ENCODE measurements around the gene ABRAXAS1. TPM values are rescaled to one million over a fixed set of nuclear protein-coding genes. Genes with fewer than 3 reads are reported as not detected.
A peak's percentile ranks its signal among the peaks of the same experiment; 100 is the strongest.
"Not testable (repeated sequence)": the region's sequence is repeated elsewhere in the genome, so short reads cannot be mapped to it uniquely, and the experiment has no call there.

The ABRAXAS1 gene
- total and polyA plus RNA-seq, 4 donors, result 4.3 to 23.4 (median 7.2) TPM

DNA sequence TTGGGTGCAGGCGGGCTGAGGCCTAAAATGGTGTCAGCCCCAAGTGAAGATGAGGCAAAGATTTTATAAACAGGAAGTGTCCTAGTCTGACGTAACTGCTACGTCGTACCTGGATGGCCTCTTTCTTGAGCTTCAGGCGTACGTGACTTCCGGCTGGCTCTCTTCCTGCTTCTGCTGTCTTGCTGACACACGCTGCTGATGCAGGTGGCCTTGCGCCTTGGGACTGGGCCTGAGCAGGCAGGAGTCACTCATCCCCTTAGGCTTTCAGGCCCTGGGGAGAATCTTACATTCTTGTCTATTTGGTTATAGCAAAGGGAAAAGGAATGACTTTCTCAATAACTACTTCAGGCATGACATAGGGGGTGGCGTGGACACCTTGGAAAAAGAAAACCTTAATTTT is 20.1 kb upstream of the ABRAXAS1 start:
- DNase-seq, result peak in 1 of 3 donors; percentile 15
- Histone ChIP-seq H3K9me3 (ENCODE audit: control insufficient read depth in 4 of 4, insufficient read depth in 3 of 4, low read length in 3 of 4) (no peaks in the 10 kb centered on the region), H3K4me3 (no peak overlapping the region), H3K27ac (ENCODE audit: low read depth in 1 of 2, low read length in 1 of 2) (peak overlapping the region in 1 of 2 donors; percentile 24), H3K27me3 (ENCODE audit: control insufficient read depth in 3 of 3, insufficient read depth in 3 of 3, low read length in 2 of 3) (no peaks in the 10 kb centered on the region), H3K4me1 (ENCODE audit: control insufficient read depth in 5 of 5, insufficient read depth in 5 of 5, low read length in 5 of 5) (no peaks in the 10 kb centered on the region), H3K9ac (ENCODE audit: insufficient read depth in 1 of 2, low read length in 2 of 2) (no peak overlapping the region), H3K36me3 (ENCODE audit: control insufficient read depth in 4 of 4, insufficient read depth in 4 of 4, low read length in 4 of 4) (no peaks in the 10 kb centered on the region)
- TF ChIP-seq CTCF (IDR thresholded peaks at IDR 0.05; ENCODE audit: control extremely low read depth, extremely low read depth), result no peak
- ATAC-seq (ENCODE audit: insufficient read depth, low FRiP score), result no peak
- WGBS, 2 donors, result 59 to 66% methylated on average over 10 of the region's 10 CpGs

DNA sequence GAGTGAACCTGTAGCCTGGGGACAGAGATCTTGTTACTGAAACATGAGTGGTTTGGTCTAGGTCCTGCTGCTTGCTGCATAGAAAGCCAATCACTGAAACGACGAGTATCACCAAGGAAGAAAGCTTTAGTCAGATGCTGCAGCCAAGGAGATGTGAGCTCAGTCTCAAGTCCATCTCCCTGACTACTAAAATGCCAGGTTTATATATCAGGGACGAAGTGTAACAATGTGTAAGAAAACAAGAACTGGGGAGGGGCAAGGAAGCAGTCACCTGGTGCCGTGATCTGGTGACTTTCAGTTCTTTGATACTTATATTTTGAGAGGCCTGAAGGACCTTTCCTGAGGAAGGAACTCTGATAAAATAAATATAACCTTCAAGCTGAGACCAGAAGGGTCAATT is 19.6 kb upstream of the ABRAXAS1 start:
- no peak overlapping the region for H3K27ac ChIP-seq (ENCODE audit: low read depth in 1 of 2, low read length in 1 of 2)
- DNase-seq, result peak in 1 of 3 donors; percentile 25

DNA sequence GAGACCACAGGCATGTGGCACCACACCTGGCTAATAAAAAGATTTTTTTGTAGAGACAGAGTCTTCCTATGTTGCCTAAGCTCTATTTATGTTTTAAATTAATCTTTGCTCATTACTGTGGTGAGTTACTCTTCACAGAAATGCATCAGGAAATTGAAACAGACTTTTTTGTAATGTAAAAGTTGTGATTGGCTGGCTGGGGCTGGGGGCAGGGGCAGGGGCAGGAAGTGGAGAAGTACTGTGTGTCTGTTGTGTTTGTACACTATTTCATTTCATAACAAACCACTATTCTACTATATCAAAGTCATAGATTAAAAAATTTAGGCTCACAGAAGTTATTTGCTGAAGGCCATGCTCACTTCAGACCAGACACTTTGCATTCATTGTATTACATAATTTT is 19.1 kb upstream of the ABRAXAS1 start:
- H3K4me3 ChIP-seq, result no peak overlapping the region
- ATAC-seq (ENCODE audit: insufficient read depth, low FRiP score) (no peak), DNase-seq (no peak)
- H3K9ac ChIP-seq (ENCODE audit: insufficient read depth in 1 of 2, low read length in 2 of 2), result no peak overlapping the region
- H3K9me3 ChIP-seq (ENCODE audit: control insufficient read depth in 4 of 4, insufficient read depth in 3 of 4, low read length in 3 of 4), result no peaks in the 10 kb centered on the region
- TF ChIP-seq CTCF (IDR thresholded peaks at IDR 0.05; ENCODE audit: control extremely low read depth, extremely low read depth), result no peak
- no peaks in the 10 kb centered on the region for H3K27me3 ChIP-seq (ENCODE audit: control insufficient read depth in 3 of 3, insufficient read depth in 3 of 3, low read length in 2 of 3)
- H3K4me1 ChIP-seq (ENCODE audit: control insufficient read depth in 5 of 5, insufficient read depth in 5 of 5, low read length in 5 of 5), result no peaks in the 10 kb centered on the region
- H3K27ac ChIP-seq (ENCODE audit: low read depth in 1 of 2, low read length in 1 of 2), result no peak overlapping the region
- H3K36me3 ChIP-seq (ENCODE audit: control insufficient read depth in 4 of 4, insufficient read depth in 4 of 4, low read length in 4 of 4), result no peaks in the 10 kb centered on the region

More for the DNA sequence above, 19.6 kb upstream of the ABRAXAS1 start:
- no peak for TF ChIP-seq CTCF (IDR thresholded peaks at IDR 0.05; ENCODE audit: control extremely low read depth, extremely low read depth)
- Histone ChIP-seq H3K9ac (ENCODE audit: insufficient read depth in 1 of 2, low read length in 2 of 2) (no peak overlapping the region), H3K27me3 (ENCODE audit: control insufficient read depth in 3 of 3, insufficient read depth in 3 of 3, low read length in 2 of 3) (no peaks in the 10 kb centered on the region), H3K4me1 (ENCODE audit: control insufficient read depth in 5 of 5, insufficient read depth in 5 of 5, low read length in 5 of 5) (no peaks in the 10 kb centered on the region), H3K36me3 (ENCODE audit: control insufficient read depth in 4 of 4, insufficient read depth in 4 of 4, low read length in 4 of 4) (no peaks in the 10 kb centered on the region), H3K4me3 (no peak overlapping the region), H3K9me3 (ENCODE audit: control insufficient read depth in 4 of 4, insufficient read depth in 3 of 4, low read length in 3 of 4) (no peaks in the 10 kb centered on the region)
- no peak for ATAC-seq (ENCODE audit: insufficient read depth, low FRiP score)
- 39 to 77% methylated on average over 4 of the region's 4 CpGs for WGBS, 2 donors

DNA sequence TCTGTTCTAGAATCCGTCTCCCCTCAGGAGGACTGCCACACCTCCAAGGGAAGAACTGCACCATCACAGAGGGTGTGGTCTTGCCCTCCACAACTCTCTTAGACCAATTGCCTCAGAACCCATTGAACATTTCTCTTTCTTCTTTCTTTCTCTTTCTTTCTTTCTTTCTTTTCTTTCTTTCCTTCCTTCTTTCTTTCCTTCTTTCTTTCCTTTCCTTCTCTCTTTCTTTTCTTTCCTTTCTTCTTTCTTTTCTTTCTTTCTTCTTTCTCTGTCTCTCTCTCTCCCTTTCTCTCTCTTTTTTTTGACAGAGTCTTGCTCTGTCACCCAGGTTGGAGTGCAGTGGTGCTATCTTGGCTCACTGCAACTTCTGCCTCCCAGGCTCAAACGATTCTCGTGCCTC is 16.8 kb upstream of the ABRAXAS1 start:
- ATAC-seq (ENCODE audit: insufficient read depth, low FRiP score); H3K4me1 ChIP-seq (ENCODE audit: control insufficient read depth in 5 of 5, insufficient read depth in 5 of 5, low read length in 5 of 5); H3K27ac ChIP-seq (ENCODE audit: low read depth in 1 of 2, low read length in 1 of 2); H3K4me3 ChIP-seq; H3K36me3 ChIP-seq (ENCODE audit: control insufficient read depth in 4 of 4, insufficient read depth in 4 of 4, low read length in 4 of 4); H3K27me3 ChIP-seq (ENCODE audit: control insufficient read depth in 3 of 3, insufficient read depth in 3 of 3, low read length in 2 of 3); DNase-seq; H3K9me3 ChIP-seq (ENCODE audit: control insufficient read depth in 4 of 4, insufficient read depth in 3 of 4, low read length in 3 of 4); H3K9ac ChIP-seq (ENCODE audit: insufficient read depth in 1 of 2, low read length in 2 of 2): not testable (repeated sequence)
- WGBS, 2 donors, result 89 to 92% methylated on average over 3 of the region's 3 CpGs
